GM12878 (cell line): ENCODE measurements around the gene DNAJC13. TPM values are rescaled to one million over a fixed set of nuclear protein-coding genes. Genes with fewer than 3 reads are reported as not detected.

ENCODE experiments used
- ATAC-seq: fragments of 200-7000 bp; cut with Tn5 transposase; 3 replicates; pipeline ENCODE4 v1.9.1; 2020; ENCODE audit warnings: mild to moderate bottlenecking, moderate library complexity
- BruUV-seq: library from RNA; stranded (reverse); fragments of 400-500 nt; replicated peaks from 2 replicates; lab custom pipeline; 2021; lab: Mats Ljungman, UMichigan
- CTCF ChIA-PET: fragments of 300-600 bp; sonication (Branson Sonifier 250); formaldehyde crosslinking; extraction: SDS; loops from one replicate; lab custom pipeline; 2021; ENCODE audit warnings: inconsistent platforms; lab: Yijun Ruan, JAX
- POLR2A ChIA-PET: fragments of 350-600 bp; formaldehyde crosslinking; extraction: SDS; loops from one replicate; lab custom pipeline; 2021; ENCODE audit warnings: inconsistent platforms; lab: Charles Lee
- RAD21 ChIA-PET: fragments of 300-600 bp; sonication (Branson Sonifier 250); formaldehyde crosslinking; loops from one replicate; lab custom pipeline; 2023; ENCODE audit warnings: antibody characterized with exemption; ENCODE audit not compliant: unreplicated experiment; lab: Charles Lee
- SMC1A ChIA-PET: fragments of 300-600 bp; sonication (Branson Sonifier 250); formaldehyde crosslinking; loops from one replicate; lab custom pipeline; 2023; ENCODE audit not compliant: unreplicated experiment, uncharacterized antibody; lab: Charles Lee
- DNase-seq: peaks from one replicate; pipeline ENCODE4 v3.0.0-alpha.2; 2011; ENCODE audit warnings: low read depth, low spot score
- FAIRE-seq: peaks from 3 replicates; lab custom pipeline; 2011; peaks lifted over from hg19 to GRCh38; lab: Jason Lieb, UNC
- H2AFZ ChIP-seq: 2 replicates; pipeline ENCODE4 v1.6.0; 2011; ENCODE audit warnings: low read depth, low read length, control low read depth; ENCODE audit not compliant: control insufficient read depth
- H3K27ac ChIP-seq: 2 replicates; pipeline ENCODE4 v1.5.1; 2011; ENCODE audit warnings: control low read depth; ENCODE audit not compliant: control insufficient read depth, insufficient read depth
- H3K27me3 ChIP-seq, 2 experiments: replicated peaks in 1 of 2; 2 replicates each; pipeline versions ENCODE4 v1.6.0 to v1.6.1; 2011; ENCODE audit warnings: low read length in 1 of 2; ENCODE audit not compliant: control insufficient read depth in 2 of 2, insufficient read depth in 2 of 2
- H3K36me3 ChIP-seq, 2 experiments: 2 replicates each; pipeline ENCODE4 v1.5.1; 2011; ENCODE audit warnings: low read length in 1 of 2; ENCODE audit not compliant: control insufficient read depth in 2 of 2, insufficient read depth in 2 of 2
- H3K4me1 ChIP-seq: 2 replicates; pipeline ENCODE4 v1.6.1; 2011; ENCODE audit warnings: mild to moderate bottlenecking, low read length, moderate library complexity, mixed read lengths; ENCODE audit not compliant: control insufficient read depth, insufficient read depth
- H3K4me2 ChIP-seq: 2 replicates; pipeline ENCODE4 v1.6.0; 2011; ENCODE audit warnings: control low read depth; ENCODE audit not compliant: control insufficient read depth, insufficient read depth
- H3K4me3 ChIP-seq: fragments of 200-600 bp; sonication (generic); 2 replicates; pipeline ENCODE4 v1.5.1; 2016
- H3K79me2 ChIP-seq: 2 replicates; pipeline ENCODE4 v1.6.0; 2011; ENCODE audit warnings: low read length; ENCODE audit not compliant: control insufficient read depth, insufficient read depth
- H3K9ac ChIP-seq: 2 replicates; pipeline ENCODE4 v1.8.0; 2011; ENCODE audit warnings: low read length, control low read depth, mixed read lengths; ENCODE audit not compliant: control insufficient read depth, insufficient read depth
- H3K9me3 ChIP-seq: replicated peaks from 3 replicates; pipeline ENCODE4 v1.5.1; 2011; ENCODE audit warnings: mild to moderate bottlenecking, low read length; ENCODE audit not compliant: control insufficient read depth, insufficient read depth
- H4K20me1 ChIP-seq: 2 replicates; pipeline ENCODE4 v1.6.0; 2011; ENCODE audit not compliant: control insufficient read depth, insufficient read depth
- BACH1 ChIP-seq: fragments of 450-650 bp; IDR thresholded peaks from 2 replicates; pipeline ENCODE4 v1.6.1; 2017; ENCODE audit warnings: mild to moderate bottlenecking, borderline replicate concordance
- CBFB ChIP-seq: IDR thresholded peaks from 2 replicates; pipeline ENCODE4 v1.6.1; 2016; ENCODE audit warnings: antibody characterized with exemption, low read depth
- FOS ChIP-seq: IDR thresholded peaks from 3 replicates; pipeline ENCODE4 v1.6.1; 2011; ENCODE audit warnings: borderline replicate concordance; ENCODE audit not compliant: insufficient read length; ENCODE audit errors: extremely low read depth
- IKZF2 ChIP-seq, 2 experiments: fragments of 450-650 bp; IDR thresholded peaks; 2 replicates each; pipeline ENCODE4 v1.6.1; 2017; ENCODE audit warnings: mild to moderate bottlenecking in 2 of 2, moderate library complexity in 2 of 2
- PML ChIP-seq: IDR thresholded peaks from 2 replicates; pipeline ENCODE4 v1.6.1; 2012; ENCODE audit warnings: low read length, inconsistent platforms
- SREBF2 ChIP-seq: IDR thresholded peaks from 2 replicates; pipeline ENCODE4 v1.6.1; 2012; ENCODE audit warnings: mild to moderate bottlenecking, low read length
- WRNIP1 ChIP-seq: IDR thresholded peaks from 2 replicates; pipeline ENCODE4 v1.6.1; 2011; ENCODE audit warnings: low read depth, low read length, improper control_type of control experiment, borderline replicate concordance
- ZNF384 ChIP-seq: IDR thresholded peaks from 2 replicates; pipeline ENCODE4 v1.6.1; 2012; ENCODE audit warnings: low read depth, mild to moderate bottlenecking, low read length, improper control_type of control experiment, borderline replicate concordance
- WGBS: methylation state at CpG from one replicate; pipeline ENCODE4 v1.1.6; 2016; ENCODE audit warnings: low lambda C conversion rate; ENCODE audit not compliant: insufficient replicate concordance, insufficient coverage; ENCODE audit errors: missing lambda C conversion rate; 5-methylcytosine and 5-hydroxymethylcytosine counted together
- in situ Hi-C: fragments of 300-500 bp; cut with MboI; formaldehyde crosslinking; loops from 9 replicates; pipeline ENCODE4 v1.14.3; 2018; ENCODE audit warnings: mixed read lengths
- intact Hi-C: fragments of 100-400 bp; cut with micrococcal nuclease; formaldehyde crosslinking; loops from one replicate; pipeline ENCODE4 v1.14.2; 2022; ENCODE audit not compliant: unreplicated experiment
- polyA plus RNA-seq, 11 experiments: library from polyadenylated mRNA; depleted of rRNA in 4 of 11; unstranded in 6 of 11; stranded (reverse) in 5 of 11; fragments of >200 nt; fragmentation: Nextera tagmentation in 4 of 11; fragmentation: Illumina TruSeq in 1 of 11; extraction: Ambion mirVana in 4 of 11; extraction: Trizol in 1 of 11; gene quantifications; 1 replicate in 1 of 11; 2 replicates in 10 of 11; pipeline versions ENCODE4 v1.2.1 to v1.2.3, GENCODE V29; 2011 to 2016; ENCODE audit warnings: inconsistent platforms in 2 of 11, missing spikeins in 2 of 11, low read depth in 1 of 11
- total RNA-seq, 4 experiments: library from RNA; depleted of rRNA in 3 of 4; stranded (reverse); fragments of >200 nt in 3 of 4; fragmentation: Illumina TruSeq in 1 of 4; extraction: Trizol in 1 of 4; gene quantifications; 2 replicates each; pipeline versions ENCODE4 v1.2.1 to v1.2.3, GENCODE V29; 2013 to 2021
- TF ChIP-seq, protein P1 (sequence below): fragments of 450-650 bp; IDR thresholded peaks from 2 replicates; pipeline ENCODE4 v1.6.1; 2018; ENCODE audit warnings: borderline replicate concordance, mild to moderate bottlenecking; ENCODE audit not compliant: partially characterized antibody
- TF ChIP-seq, protein P2 (sequence below): IDR thresholded peaks from 2 replicates; pipeline ENCODE4 v1.6.1; 2012; ENCODE audit warnings: mild to moderate bottlenecking, low read depth, low read length
- TF ChIP-seq, protein P3 (sequence below): IDR thresholded peaks from 2 replicates; pipeline ENCODE4 v1.6.1; 2012; ENCODE audit warnings: low read depth, low read length, improper control_type of control experiment
- TF ChIP-seq, protein P4 (sequence below): IDR thresholded peaks from 2 replicates; pipeline ENCODE4 v1.6.1; 2011; ENCODE audit warnings: mild to moderate bottlenecking, low read depth, low read length, moderate library complexity; ENCODE audit not compliant: insufficient replicate concordance
- TF ChIP-seq, protein P5 (sequence below): fragments of 450-650 bp; formaldehyde crosslinking; IDR thresholded peaks from 2 replicates; pipeline ENCODE4 v1.4.0; 2020; ENCODE audit warnings: mild to moderate bottlenecking, moderate library complexity

The DNAJC13 gene
- total and polyA plus RNA-seq, 10 of the 15 experiments (the other 5 are each of a cell fraction or from before 2014, with no cell fraction given), result 8.3 to 33.9 (median 17.0) TPM

DNA sequence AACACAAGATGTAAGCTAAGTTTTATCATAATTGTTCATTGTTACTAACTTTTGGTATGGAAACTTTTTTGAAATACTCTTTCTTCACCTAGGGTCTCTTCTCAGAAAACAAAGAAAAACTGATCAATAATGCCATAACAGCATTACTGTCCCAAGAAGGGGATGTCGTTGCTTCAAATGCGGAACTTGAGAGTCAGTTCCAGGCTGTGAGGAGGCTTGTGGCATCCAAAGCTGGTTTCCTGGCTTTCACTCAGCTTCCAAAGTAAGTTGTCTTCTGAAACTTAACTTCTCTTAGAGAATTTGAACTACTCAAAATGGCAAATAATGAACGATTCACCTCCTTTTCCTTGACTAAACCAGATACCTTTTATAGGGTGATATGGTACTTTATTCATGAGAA, 39.3 kb downstream of the DNAJC13 start:
- SMC1A ChIA-PET, result no interaction called here
- Histone ChIP-seq H3K4me3 (no peak overlapping the region), H3K4me2 (no peak overlapping the region), H2AFZ (no peak overlapping the region), H3K27ac (no peak overlapping the region), H3K9ac (no peak overlapping the region), H3K4me1 (no peaks in the 10 kb centered on the region), H3K9me3 (no peaks in the 10 kb centered on the region), H3K36me3 (peaks cover 0 to 34% of the 10 kb centered on the region in 2 experiments), H3K79me2 (no peaks in the 10 kb centered on the region), H4K20me1 (no peaks in the 10 kb centered on the region), H3K27me3 (no peaks in the 10 kb centered on the region)
- in situ Hi-C loops, result no loop called here
- no peak for ATAC-seq
- RAD21 ChIA-PET, result no interaction called here
- DNase-seq, result no peak
- WGBS, result 100% methylated on average over 3 of the region's 3 CpGs
- intact Hi-C loops, result no loop called here
- POLR2A ChIA-PET, result interaction anchor here (0.6 kb wide), 1 partner anchor 18 kb away, joined by 3 read pairs; no protein-coding TSS in a partner anchor
- no peak for FAIRE-seq
- CTCF ChIA-PET, result no interaction called here
- BruUV-seq, result no TSS peak
- TF ChIP-seq, protein P1, sequence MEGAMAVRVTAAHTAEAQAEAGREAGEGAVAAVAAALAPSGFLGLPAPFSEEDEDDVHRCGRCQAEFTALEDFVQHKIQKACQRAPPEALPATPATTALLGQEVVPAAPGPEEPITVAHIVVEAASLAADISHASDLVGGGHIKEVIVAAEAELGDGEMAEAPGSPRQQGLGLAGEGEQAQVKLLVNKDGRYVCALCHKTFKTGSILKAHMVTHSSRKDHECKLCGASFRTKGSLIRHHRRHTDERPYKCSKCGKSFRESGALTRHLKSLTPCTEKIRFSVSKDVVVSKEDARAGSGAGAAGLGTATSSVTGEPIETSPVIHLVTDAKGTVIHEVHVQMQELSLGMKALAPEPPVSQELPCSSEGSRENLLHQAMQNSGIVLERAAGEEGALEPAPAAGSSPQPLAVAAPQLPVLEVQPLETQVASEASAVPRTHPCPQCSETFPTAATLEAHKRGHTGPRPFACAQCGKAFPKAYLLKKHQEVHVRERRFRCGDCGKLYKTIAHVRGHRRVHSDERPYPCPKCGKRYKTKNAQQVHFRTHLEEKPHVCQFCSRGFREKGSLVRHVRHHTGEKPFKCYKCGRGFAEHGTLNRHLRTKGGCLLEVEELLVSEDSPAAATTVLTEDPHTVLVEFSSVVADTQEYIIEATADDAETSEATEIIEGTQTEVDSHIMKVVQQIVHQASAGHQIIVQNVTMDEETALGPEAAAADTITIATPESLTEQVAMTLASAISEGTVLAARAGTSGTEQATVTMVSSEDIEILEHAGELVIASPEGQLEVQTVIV, result no peak
- TF ChIP-seq PML (no peak), ZNF384 (no peak), FOS (no peak), IKZF2 (IDR thresholded peaks at IDR 0.05) (no peak), CBFB (no peak), SREBF2 (no peak), BACH1 (no peak), WRNIP1 (no peak)
- TF ChIP-seq, protein P2, sequence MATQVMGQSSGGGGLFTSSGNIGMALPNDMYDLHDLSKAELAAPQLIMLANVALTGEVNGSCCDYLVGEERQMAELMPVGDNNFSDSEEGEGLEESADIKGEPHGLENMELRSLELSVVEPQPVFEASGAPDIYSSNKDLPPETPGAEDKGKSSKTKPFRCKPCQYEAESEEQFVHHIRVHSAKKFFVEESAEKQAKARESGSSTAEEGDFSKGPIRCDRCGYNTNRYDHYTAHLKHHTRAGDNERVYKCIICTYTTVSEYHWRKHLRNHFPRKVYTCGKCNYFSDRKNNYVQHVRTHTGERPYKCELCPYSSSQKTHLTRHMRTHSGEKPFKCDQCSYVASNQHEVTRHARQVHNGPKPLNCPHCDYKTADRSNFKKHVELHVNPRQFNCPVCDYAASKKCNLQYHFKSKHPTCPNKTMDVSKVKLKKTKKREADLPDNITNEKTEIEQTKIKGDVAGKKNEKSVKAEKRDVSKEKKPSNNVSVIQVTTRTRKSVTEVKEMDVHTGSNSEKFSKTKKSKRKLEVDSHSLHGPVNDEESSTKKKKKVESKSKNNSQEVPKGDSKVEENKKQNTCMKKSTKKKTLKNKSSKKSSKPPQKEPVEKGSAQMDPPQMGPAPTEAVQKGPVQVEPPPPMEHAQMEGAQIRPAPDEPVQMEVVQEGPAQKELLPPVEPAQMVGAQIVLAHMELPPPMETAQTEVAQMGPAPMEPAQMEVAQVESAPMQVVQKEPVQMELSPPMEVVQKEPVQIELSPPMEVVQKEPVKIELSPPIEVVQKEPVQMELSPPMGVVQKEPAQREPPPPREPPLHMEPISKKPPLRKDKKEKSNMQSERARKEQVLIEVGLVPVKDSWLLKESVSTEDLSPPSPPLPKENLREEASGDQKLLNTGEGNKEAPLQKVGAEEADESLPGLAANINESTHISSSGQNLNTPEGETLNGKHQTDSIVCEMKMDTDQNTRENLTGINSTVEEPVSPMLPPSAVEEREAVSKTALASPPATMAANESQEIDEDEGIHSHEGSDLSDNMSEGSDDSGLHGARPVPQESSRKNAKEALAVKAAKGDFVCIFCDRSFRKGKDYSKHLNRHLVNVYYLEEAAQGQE, result no peak
- TF ChIP-seq, protein P3, sequence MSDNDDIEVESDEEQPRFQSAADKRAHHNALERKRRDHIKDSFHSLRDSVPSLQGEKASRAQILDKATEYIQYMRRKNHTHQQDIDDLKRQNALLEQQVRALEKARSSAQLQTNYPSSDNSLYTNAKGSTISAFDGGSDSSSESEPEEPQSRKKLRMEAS, result no peak
- TF ChIP-seq, protein P4, sequence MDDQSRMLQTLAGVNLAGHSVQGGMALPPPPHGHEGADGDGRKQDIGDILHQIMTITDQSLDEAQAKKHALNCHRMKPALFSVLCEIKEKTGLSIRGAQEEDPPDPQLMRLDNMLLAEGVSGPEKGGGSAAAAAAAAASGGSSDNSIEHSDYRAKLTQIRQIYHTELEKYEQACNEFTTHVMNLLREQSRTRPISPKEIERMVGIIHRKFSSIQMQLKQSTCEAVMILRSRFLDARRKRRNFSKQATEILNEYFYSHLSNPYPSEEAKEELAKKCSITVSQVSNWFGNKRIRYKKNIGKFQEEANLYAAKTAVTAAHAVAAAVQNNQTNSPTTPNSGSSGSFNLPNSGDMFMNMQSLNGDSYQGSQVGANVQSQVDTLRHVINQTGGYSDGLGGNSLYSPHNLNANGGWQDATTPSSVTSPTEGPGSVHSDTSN, result no peak
- TF ChIP-seq, protein P5, sequence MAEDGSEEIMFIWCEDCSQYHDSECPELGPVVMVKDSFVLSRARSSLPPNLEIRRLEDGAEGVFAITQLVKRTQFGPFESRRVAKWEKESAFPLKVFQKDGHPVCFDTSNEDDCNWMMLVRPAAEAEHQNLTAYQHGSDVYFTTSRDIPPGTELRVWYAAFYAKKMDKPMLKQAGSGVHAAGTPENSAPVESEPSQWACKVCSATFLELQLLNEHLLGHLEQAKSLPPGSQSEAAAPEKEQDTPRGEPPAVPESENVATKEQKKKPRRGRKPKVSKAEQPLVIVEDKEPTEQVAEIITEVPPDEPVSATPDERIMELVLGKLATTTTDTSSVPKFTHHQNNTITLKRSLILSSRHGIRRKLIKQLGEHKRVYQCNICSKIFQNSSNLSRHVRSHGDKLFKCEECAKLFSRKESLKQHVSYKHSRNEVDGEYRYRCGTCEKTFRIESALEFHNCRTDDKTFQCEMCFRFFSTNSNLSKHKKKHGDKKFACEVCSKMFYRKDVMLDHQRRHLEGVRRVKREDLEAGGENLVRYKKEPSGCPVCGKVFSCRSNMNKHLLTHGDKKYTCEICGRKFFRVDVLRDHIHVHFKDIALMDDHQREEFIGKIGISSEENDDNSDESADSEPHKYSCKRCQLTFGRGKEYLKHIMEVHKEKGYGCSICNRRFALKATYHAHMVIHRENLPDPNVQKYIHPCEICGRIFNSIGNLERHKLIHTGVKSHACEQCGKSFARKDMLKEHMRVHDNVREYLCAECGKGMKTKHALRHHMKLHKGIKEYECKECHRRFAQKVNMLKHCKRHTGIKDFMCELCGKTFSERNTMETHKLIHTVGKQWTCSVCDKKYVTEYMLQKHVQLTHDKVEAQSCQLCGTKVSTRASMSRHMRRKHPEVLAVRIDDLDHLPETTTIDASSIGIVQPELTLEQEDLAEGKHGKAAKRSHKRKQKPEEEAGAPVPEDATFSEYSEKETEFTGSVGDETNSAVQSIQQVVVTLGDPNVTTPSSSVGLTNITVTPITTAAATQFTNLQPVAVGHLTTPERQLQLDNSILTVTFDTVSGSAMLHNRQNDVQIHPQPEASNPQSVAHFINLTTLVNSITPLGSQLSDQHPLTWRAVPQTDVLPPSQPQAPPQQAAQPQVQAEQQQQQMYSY (CRISPR knock-in tag), result no peak
